Neural crest cell (in vitro differentiated cells): ENCODE results near the gene EMP1. TPM values are rescaled to one million over a fixed set of nuclear protein-coding genes. Genes with fewer than 3 reads are reported as not detected.

Experiments
- DNase-seq: peaks from one replicate; pipeline ENCODE4 v3.0.0; 2021; ENCODE audit warnings: low read depth, mixed read lengths, low spot score
- H3K27ac Mint-ChIP-seq: one replicate; pipeline ENCODE4 v1.8.0; 2021; ENCODE audit warnings: mild to moderate bottlenecking, mixed read lengths; ENCODE audit not compliant: unreplicated experiment
- H3K27me3 Mint-ChIP-seq: 2 replicates; pipeline ENCODE4 v1.8.0; 2021; ENCODE audit warnings: low read depth, mild to moderate bottlenecking, mixed read lengths
- H3K36me3 Mint-ChIP-seq: 2 replicates; pipeline ENCODE4 v1.8.0; 2021; ENCODE audit warnings: low read depth, mild to moderate bottlenecking, mixed read lengths
- H3K4me1 Mint-ChIP-seq: 2 replicates; pipeline ENCODE4 v1.8.0; 2021; ENCODE audit warnings: mixed read lengths
- H3K4me3 Mint-ChIP-seq: one replicate; pipeline ENCODE4 v1.8.0; 2021; ENCODE audit warnings: mild to moderate bottlenecking, mixed read lengths
- H3K9me3 Mint-ChIP-seq: 2 replicates; pipeline ENCODE4 v1.8.0; 2021; ENCODE audit warnings: mixed read lengths
- CTCF ChIP-seq: fragments of 200-600 bp; sonication (generic); conservative IDR thresholded peaks from 2 replicates; pipeline ENCODE4 v1.5.0; 2021; ENCODE audit warnings: antibody characterized with exemption, mild to moderate bottlenecking
- total RNA-seq: library from RNA; stranded (reverse); gene quantifications from 2 replicates; pipeline ENCODE4 v1.2.1, GENCODE V29; 2021

Gene EMP1
- total RNA-seq, 1 donor from 2014 or later = 0.68 TPM

- Mint-ChIP-seq H3K4me3 (no peak overlapping the region), H3K9me3 (no peaks in the 10 kb centered on the region), H3K4me1 (peaks cover 53% of the 10 kb centered on the region), H3K27ac (no peak overlapping the region), H3K27me3 (peaks cover 10% of the 10 kb centered on the region), H3K36me3 (no peaks in the 10 kb centered on the region)
- no peak for DNase-seq
- no peak for TF ChIP-seq CTCF
Observed at GRCh38 chr12:13209436-13210235, 13.1 kb downstream of the EMP1 start.

- TF ChIP-seq CTCF = no peak
Observed at GRCh38 chr12:13210236-13211190, 14.0 kb downstream of the EMP1 start.

GRCh38 chr12:13211191-13211858 lies 14.8 kb downstream of the EMP1 start:
- Mint-ChIP-seq H3K4me1 (peaks cover 39% of the 10 kb centered on the region), H3K4me3 (no peak overlapping the region), H3K36me3 (no peaks in the 10 kb centered on the region), H3K27me3 (no peaks in the 10 kb centered on the region), H3K9me3 (no peaks in the 10 kb centered on the region), H3K27ac (peak overlapping the region; percentile 95)
- DNase-seq = no peak
- TF ChIP-seq CTCF = no peak

More at GRCh38 chr12:13210236-13211190, 14.0 kb downstream of the EMP1 start:
- H3K36me3 Mint-ChIP-seq = no peaks in the 10 kb centered on the region
- no peak overlapping the region for H3K27ac Mint-ChIP-seq
- no peak for DNase-seq
- H3K4me3 Mint-ChIP-seq = no peak overlapping the region
- peaks cover 47% of the 10 kb centered on the region for H3K4me1 Mint-ChIP-seq
- peaks cover 4% of the 10 kb centered on the region for H3K27me3 Mint-ChIP-seq
- no peaks in the 10 kb centered on the region for H3K9me3 Mint-ChIP-seq

- H3K9me3 Mint-ChIP-seq = no peaks in the 10 kb centered on the region
- H3K4me1 Mint-ChIP-seq = peaks cover 33% of the 10 kb centered on the region
- no peaks in the 10 kb centered on the region for H3K27me3 Mint-ChIP-seq
- peak overlapping the region; percentile 95 for H3K27ac Mint-ChIP-seq
- DNase-seq = peak; percentile 68
- no peak overlapping the region for H3K4me3 Mint-ChIP-seq
- TF ChIP-seq CTCF = peak; percentile 97
- H3K36me3 Mint-ChIP-seq = no peaks in the 10 kb centered on the region
Observed at GRCh38 chr12:13211859-13212664, 15.5 kb downstream of the EMP1 start.

- H3K9me3 Mint-ChIP-seq = peaks cover 9% of the 10 kb centered on the region
- peaks cover 18% of the 10 kb centered on the region for H3K4me1 Mint-ChIP-seq
- H3K36me3 Mint-ChIP-seq = no peaks in the 10 kb centered on the region
- H3K27me3 Mint-ChIP-seq = peaks cover 4% of the 10 kb centered on the region
- TF ChIP-seq CTCF = no peak
- H3K4me3 Mint-ChIP-seq = no peak overlapping the region
- no peak overlapping the region for H3K27ac Mint-ChIP-seq
- DNase-seq = no peak
Observed at GRCh38 chr12:13215056-13215455, 18.5 kb downstream of the EMP1 start.
